Peyer's patch (tissue), 4 donors: ENCODE data around the gene NOP53. TPM values are rescaled to one million over a fixed set of nuclear protein-coding genes. Genes with fewer than 3 reads are reported as not detected.
"Not testable (repeated sequence)": the region's sequence is repeated elsewhere in the genome, so short reads cannot be mapped to it uniquely, and the experiment has no call there.

Source experiments
- DNase-seq, 3 donors: peaks; one replicate each; pipeline ENCODE4 v3.0.0-alpha.2; 2017 to 2019
- H3K27ac ChIP-seq, 4 donors: fragments of 200-600 bp; sonication (generic); one replicate each; pipeline ENCODE4 v1.5.1; 2016 to 2019
- H3K27me3 ChIP-seq, 2 donors: fragments of 200-600 bp; sonication (generic); one replicate each; pipeline ENCODE4 v1.5.1; 2019
- H3K36me3 ChIP-seq, 3 donors: fragments of 200-600 bp; sonication (generic); one replicate each; pipeline ENCODE4 v1.5.1; 2016 to 2019
- H3K4me1 ChIP-seq, 4 donors: fragments of 200-600 bp; sonication (generic); one replicate each; pipeline ENCODE4 v1.5.1; 2016 to 2019
- H3K4me3 ChIP-seq, 4 donors: fragments of 200-600 bp; sonication (generic); 1 replicate in 3 of 4; 2 replicates in 1 of 4; pipeline ENCODE4 v1.5.1; 2016 to 2019; ENCODE audit warnings: mild to moderate bottlenecking in 1 of 4
- H3K9me3 ChIP-seq, 4 donors: fragments of 200-600 bp; sonication (generic); one replicate each; pipeline ENCODE4 v1.5.1; 2016 to 2019; ENCODE audit warnings: mild to moderate bottlenecking in 1 of 4
- CTCF ChIP-seq, 6 experiments: fragments of 450-650 bp in 4 of 6; fragments of 200-600 bp in 2 of 6; sonication (generic) in 1 of 6; IDR thresholded peaks; one replicate each; pipeline ENCODE4 v1.5.1; 2017 to 2019; ENCODE audit warnings: antibody characterized with exemption in 6 of 6, mild to moderate bottlenecking in 3 of 6, moderate library complexity in 1 of 6
- POLR2A ChIP-seq, 2 donors: fragments of 450-650 bp; IDR thresholded peaks; one replicate each; pipeline ENCODE4 v1.5.1; 2017; ENCODE audit warnings: antibody characterized with exemption in 2 of 2, mild to moderate bottlenecking in 2 of 2, moderate library complexity in 2 of 2
- total RNA-seq, 4 donors: library from RNA; depleted of rRNA; stranded (reverse); fragments of >200 nt; gene quantifications; one replicate each; pipeline ENCODE4 v1.1.0, GENCODE V29; 2016

The NOP53 gene
- total RNA-seq, 4 donors from 2014 or later: 86.2 to 179 (median 159) TPM

GRCh38 chr19:47716270-47716937 is 28.9 kb upstream of the NOP53 start:
- Histone ChIP-seq H3K4me1 (peaks cover 0 to 39% (median 0%) of the 10 kb centered on the region in 4 donors), H3K36me3 (no peaks in the 10 kb centered on the region), H3K27me3 (no peaks in the 10 kb centered on the region), H3K27ac (peak overlapping the region in 1 of 4 donors; percentile 93), H3K9me3 (peaks cover 0 to 5% (median 0%) of the 10 kb centered on the region in 4 donors), H3K4me3 (peak overlapping the region in 1 of 4 donors; percentile 19)
- DNase-seq: no peak
- TF ChIP-seq CTCF (IDR thresholded peaks at IDR 0.05) (no peak), POLR2A (IDR thresholded peaks at IDR 0.05) (no peak)

- Histone ChIP-seq H3K27ac (peak overlapping the region; percentile 57 to 93 (median 76)), H3K4me3 (peak overlapping the region in 1 of 4 donors; percentile 24), H3K4me1 (peaks cover 0 to 42% (median 0%) of the 10 kb centered on the region in 4 donors)
- H3K27me3 ChIP-seq, H3K9me3 ChIP-seq, H3K36me3 ChIP-seq, DNase-seq: not testable (repeated sequence)
Observed at GRCh38 chr19:47718415-47719046, 26.8 kb upstream of the NOP53 start.

- H3K27me3 ChIP-seq: no peaks in the 10 kb centered on the region
- peaks cover 0 to 42% (median 0%) of the 10 kb centered on the region in 4 donors for H3K4me1 ChIP-seq
- H3K36me3 ChIP-seq: no peaks in the 10 kb centered on the region
- TF ChIP-seq CTCF (IDR thresholded peaks at IDR 0.05) (no peak), POLR2A (IDR thresholded peaks at IDR 0.05) (no peak)
- peak overlapping the region in 2 of 4 donors; percentile 21 to 24 for H3K4me3 ChIP-seq
- DNase-seq: peak in 2 of 3 donors; percentile 32 to 83
- peaks cover 0 to under 1% (median 0%) of the 10 kb centered on the region in 4 donors for H3K9me3 ChIP-seq
- H3K27ac ChIP-seq: peak overlapping the region; percentile 57 to 93 (median 76)
Observed at GRCh38 chr19:47719047-47719859, 26.1 kb upstream of the NOP53 start.

- H3K27ac ChIP-seq: peak overlapping the region in 3 of 4 donors; percentile 66 to 93 (median 87)
- no peaks in the 10 kb centered on the region for H3K27me3 ChIP-seq
- no peaks in the 10 kb centered on the region for H3K9me3 ChIP-seq
- no peak for DNase-seq
- TF ChIP-seq CTCF (IDR thresholded peaks at IDR 0.05): no peak
- TF ChIP-seq POLR2A (IDR thresholded peaks at IDR 0.05): no peak
- H3K4me3 ChIP-seq: no peak overlapping the region
- H3K4me1 ChIP-seq: peaks cover 0 to 42% (median 0%) of the 10 kb centered on the region in 4 donors
- H3K36me3 ChIP-seq: no peaks in the 10 kb centered on the region
Observed at GRCh38 chr19:47720669-47721422, 24.5 kb upstream of the NOP53 start.

- no peaks in the 10 kb centered on the region for H3K36me3 ChIP-seq
- H3K27ac ChIP-seq: peak overlapping the region in 3 of 4 donors; percentile 32 to 72 (median 70)
- peak in 1 of 3 donors; percentile 67 for DNase-seq
- TF ChIP-seq POLR2A (IDR thresholded peaks at IDR 0.05): no peak
- TF ChIP-seq CTCF (IDR thresholded peaks at IDR 0.05): no peak
- H3K4me1 ChIP-seq: peaks cover 0 to 25% (median 0%) of the 10 kb centered on the region in 4 donors
- no peaks in the 10 kb centered on the region for H3K27me3 ChIP-seq
- no peaks in the 10 kb centered on the region for H3K9me3 ChIP-seq
- H3K4me3 ChIP-seq: peak overlapping the region in 1 of 4 donors; percentile 24
Observed at GRCh38 chr19:47723581-47723940, 21.8 kb upstream of the NOP53 start.
